OCI-LY1 (cell line): Measurements from ENCODE around the gene DEGS2.

Experiments used
- EZH2 ChIP-seq: fragments of 200-600 bp; sonication (generic), shearing (Covaris generic); IDR thresholded peaks from 2 replicates; pipeline ENCODE4 v1.8.0; 2017; ENCODE audit warnings: borderline replicate concordance, mixed run types, mild to moderate bottlenecking, antibody characterized with exemption, low read length, moderate library complexity, mixed read lengths
- TF ChIP-seq, protein P1 (sequence below): fragments of 200-600 bp; sonication (generic), shearing (Covaris generic); IDR thresholded peaks from 2 replicates; pipeline ENCODE4 v1.5.1; 2017; ENCODE audit warnings: mild to moderate bottlenecking, antibody characterized with exemption, low read length, moderate library complexity, mixed read lengths

DNA sequence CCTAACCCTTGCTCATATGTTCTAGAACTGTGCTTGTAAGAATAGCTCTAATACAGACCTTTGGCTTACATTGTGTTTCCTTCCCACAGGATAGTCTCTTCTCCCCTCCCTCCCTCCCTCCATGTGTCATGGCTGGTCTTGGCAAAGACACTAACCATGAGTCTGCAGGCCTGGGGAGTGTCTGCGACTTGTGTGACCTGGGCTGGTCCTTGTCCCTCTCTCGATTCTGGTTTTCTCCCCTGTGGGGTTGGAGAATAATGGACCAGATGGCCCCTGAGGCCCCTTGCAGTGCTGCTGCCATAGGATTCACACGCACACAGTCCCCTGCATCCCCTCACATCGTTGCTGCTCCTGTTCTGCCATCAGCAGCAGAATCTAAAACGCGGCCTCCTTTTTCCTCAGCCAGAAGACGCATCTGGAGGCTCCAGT is 30.3 kb downstream of the DEGS2 start:
- TF ChIP-seq, protein P1, sequence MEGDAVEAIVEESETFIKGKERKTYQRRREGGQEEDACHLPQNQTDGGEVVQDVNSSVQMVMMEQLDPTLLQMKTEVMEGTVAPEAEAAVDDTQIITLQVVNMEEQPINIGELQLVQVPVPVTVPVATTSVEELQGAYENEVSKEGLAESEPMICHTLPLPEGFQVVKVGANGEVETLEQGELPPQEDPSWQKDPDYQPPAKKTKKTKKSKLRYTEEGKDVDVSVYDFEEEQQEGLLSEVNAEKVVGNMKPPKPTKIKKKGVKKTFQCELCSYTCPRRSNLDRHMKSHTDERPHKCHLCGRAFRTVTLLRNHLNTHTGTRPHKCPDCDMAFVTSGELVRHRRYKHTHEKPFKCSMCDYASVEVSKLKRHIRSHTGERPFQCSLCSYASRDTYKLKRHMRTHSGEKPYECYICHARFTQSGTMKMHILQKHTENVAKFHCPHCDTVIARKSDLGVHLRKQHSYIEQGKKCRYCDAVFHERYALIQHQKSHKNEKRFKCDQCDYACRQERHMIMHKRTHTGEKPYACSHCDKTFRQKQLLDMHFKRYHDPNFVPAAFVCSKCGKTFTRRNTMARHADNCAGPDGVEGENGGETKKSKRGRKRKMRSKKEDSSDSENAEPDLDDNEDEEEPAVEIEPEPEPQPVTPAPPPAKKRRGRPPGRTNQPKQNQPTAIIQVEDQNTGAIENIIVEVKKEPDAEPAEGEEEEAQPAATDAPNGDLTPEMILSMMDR, result no peak
- no peak for TF ChIP-seq EZH2
